GM18520 (cell line): ENCODE measurements around the gene CAPRIN1.

Source experiments
- ATAC-seq: cut with Tn5 transposase; IDR thresholded peaks from one replicate; pipeline ENCODE4 v1.9.1; 2021; ENCODE audit not compliant: unreplicated experiment

The CAPRIN1 gene

GRCh38 chr11:34139346-34139745, 87.8 kb downstream of the CAPRIN1 start:
- no peak for ATAC-seq

GRCh38 chr11:34140149-34140548, 88.6 kb downstream of the CAPRIN1 start:
- no peak for ATAC-seq

- no peak for ATAC-seq
These were observed 91.5 kb downstream of the CAPRIN1 start for GRCh38 chr11:34143048-34143447.

- ATAC-seq: no peak
These were observed 93.5 kb downstream of the CAPRIN1 start for GRCh38 chr11:34145073-34145472.

GRCh38 chr11:34145847-34146381, 94.4 kb downstream of the CAPRIN1 start:
- no peak for ATAC-seq

- no peak for ATAC-seq
These were observed 94.9 kb downstream of the CAPRIN1 start for GRCh38 chr11:34146411-34146810.

- no peak for ATAC-seq
These were observed 95.3 kb downstream of the CAPRIN1 start for GRCh38 chr11:34146866-34147265.

GRCh38 chr11:34147581-34147980, 96.0 kb downstream of the CAPRIN1 start:
- ATAC-seq: no peak

GRCh38 chr11:34148504-34149165, 97.1 kb downstream of the CAPRIN1 start:
- no peak for ATAC-seq

- ATAC-seq: no peak
These were observed 97.7 kb downstream of the CAPRIN1 start for GRCh38 chr11:34149274-34149673.

- ATAC-seq: no peak
These were observed 98.3 kb downstream of the CAPRIN1 start for GRCh38 chr11:34149786-34150185.

- no peak for ATAC-seq
These were observed 99.1 kb downstream of the CAPRIN1 start for GRCh38 chr11:34150494-34151151.
